Thymus (tissue), 11 donors: ENCODE measurements around the gene NEK7. TPM values are rescaled to one million over a fixed set of nuclear protein-coding genes. Genes with fewer than 3 reads are reported as not detected.

Source experiments
- DNase-seq, 9 donors: peaks; one replicate each; pipeline ENCODE4 v3.0.0-alpha.2; 2013; ENCODE audit warnings: low spot score in 9 of 9, low read depth in 6 of 9, missing footprints in 1 of 9
- H3K27ac ChIP-seq, 2 donors: one replicate each; pipeline ENCODE4 v1.5.1; 2013; ENCODE audit warnings: control low read depth in 1 of 2, low read depth in 1 of 2, low read length in 1 of 2, mild to moderate bottlenecking in 1 of 2, moderate library complexity in 1 of 2
- H3K27me3 ChIP-seq, 2 donors: one replicate each; pipeline ENCODE4 v1.5.1; 2013; ENCODE audit warnings: low read length in 1 of 2; ENCODE audit not compliant: control insufficient read depth in 2 of 2, insufficient read depth in 1 of 2
- H3K36me3 ChIP-seq, 2 donors: one replicate each; pipeline ENCODE4 v1.5.1; 2013; ENCODE audit warnings: low read length in 1 of 2, mild to moderate bottlenecking in 1 of 2, moderate library complexity in 1 of 2; ENCODE audit not compliant: control insufficient read depth in 2 of 2, insufficient read depth in 2 of 2
- H3K4me1 ChIP-seq, 2 donors: one replicate each; pipeline ENCODE4 v1.5.1; 2013; ENCODE audit warnings: low read length in 2 of 2; ENCODE audit not compliant: control insufficient read depth in 2 of 2, insufficient read depth in 2 of 2
- H3K4me3 ChIP-seq, 2 donors: one replicate each; pipeline ENCODE4 v1.5.1; 2013; ENCODE audit warnings: low read length in 2 of 2, control low read depth in 1 of 2, mild to moderate bottlenecking in 1 of 2
- H3K9me3 ChIP-seq, 2 donors: one replicate each; pipeline ENCODE4 v1.5.1; 2013; ENCODE audit warnings: low read length in 1 of 2, mild to moderate bottlenecking in 1 of 2; ENCODE audit not compliant: control insufficient read depth in 2 of 2, insufficient read depth in 1 of 2
- WGBS: extraction: QIAGEN DNeasy Blood & Tissue Kit; methylation state at CpG from one replicate; pipeline ENCODE4 v1.1.7; 2013; 5-methylcytosine and 5-hydroxymethylcytosine counted together
- polyA plus RNA-seq: library from polyadenylated mRNA; stranded (reverse); fragments of 200-250 nt; gene quantifications from one replicate; pipeline ENCODE4 v1.2.3, GENCODE V29; 2013
- total RNA-seq: library from RNA; stranded (reverse); fragments of 120-200 nt; gene quantifications from one replicate; pipeline ENCODE4 v1.2.4, GENCODE V29; 2013
- donor health status: healthy.

Gene NEK7
- total and polyA plus RNA-seq, 2 donors, result 31.4 to 56.8 TPM

- DNase-seq, result no peak
- Histone ChIP-seq H3K36me3 (peaks cover 0 to 8% of the 10 kb centered on the region in 2 donors), H3K27me3 (no peaks in the 10 kb centered on the region), H3K27ac (no peak overlapping the region), H3K4me3 (no peak overlapping the region), H3K4me1 (no peaks in the 10 kb centered on the region), H3K9me3 (no peaks in the 10 kb centered on the region)
These were observed 114.7 kb downstream of the NEK7 start for GRCh38 chr1:198271467-198271866.

- no peaks in the 10 kb centered on the region for H3K27me3 ChIP-seq
- H3K27ac ChIP-seq, result no peak overlapping the region
- no peak for DNase-seq
- H3K9me3 ChIP-seq, result no peaks in the 10 kb centered on the region
- WGBS, result 96% methylated on average over 1 of the region's 1 CpG
- no peak overlapping the region for H3K4me3 ChIP-seq
- peaks cover 0 to 8% of the 10 kb centered on the region in 2 donors for H3K36me3 ChIP-seq
- H3K4me1 ChIP-seq, result no peaks in the 10 kb centered on the region
These were observed 115.7 kb downstream of the NEK7 start for GRCh38 chr1:198272492-198272891.

- no peak overlapping the region for H3K27ac ChIP-seq
- no peaks in the 10 kb centered on the region for H3K9me3 ChIP-seq
- H3K4me3 ChIP-seq, result no peak overlapping the region
- 97% methylated on average over 1 of the region's 1 CpG for WGBS
- H3K36me3 ChIP-seq, result peaks cover 0 to 5% of the 10 kb centered on the region in 2 donors
- H3K27me3 ChIP-seq, result no peaks in the 10 kb centered on the region
- no peak for DNase-seq
- no peaks in the 10 kb centered on the region for H3K4me1 ChIP-seq
These were observed 117.0 kb downstream of the NEK7 start for GRCh38 chr1:198273748-198274295.

- DNase-seq, result no peak
- WGBS, result 65% methylated on average over 1 of the region's 1 CpG
These were observed 118.8 kb downstream of the NEK7 start for GRCh38 chr1:198275597-198275996.

GRCh38 chr1:198276241-198276640 lies 119.4 kb downstream of the NEK7 start:
- Histone ChIP-seq H3K9me3 (no peaks in the 10 kb centered on the region), H3K36me3 (peaks cover 0 to 3% of the 10 kb centered on the region in 2 donors), H3K4me3 (no peak overlapping the region), H3K27me3 (no peaks in the 10 kb centered on the region), H3K4me1 (no peaks in the 10 kb centered on the region), H3K27ac (no peak overlapping the region)
- WGBS, result 99% methylated on average over 1 of the region's 1 CpG
- DNase-seq, result no peak

More at GRCh38 chr1:198275597-198275996, 118.8 kb downstream of the NEK7 start:
- Histone ChIP-seq H3K9me3 (no peaks in the 10 kb centered on the region), H3K4me1 (no peaks in the 10 kb centered on the region), H3K27me3 (no peaks in the 10 kb centered on the region), H3K4me3 (no peak overlapping the region), H3K36me3 (peaks cover 0 to 8% of the 10 kb centered on the region in 2 donors), H3K27ac (no peak overlapping the region)

GRCh38 chr1:198278943-198279342 lies 122.1 kb downstream of the NEK7 start:
- Histone ChIP-seq H3K9me3 (no peaks in the 10 kb centered on the region), H3K36me3 (peaks cover 0 to 6% of the 10 kb centered on the region in 2 donors), H3K27ac (no peak overlapping the region), H3K4me3 (no peak overlapping the region), H3K27me3 (no peaks in the 10 kb centered on the region), H3K4me1 (no peaks in the 10 kb centered on the region)
- 86% methylated on average over 1 of the region's 1 CpG for WGBS
- DNase-seq, result no peak

- no peak overlapping the region for H3K4me3 ChIP-seq
- H3K36me3 ChIP-seq, result peaks cover 0 to 6% of the 10 kb centered on the region in 2 donors
- DNase-seq, result no peak
- no peaks in the 10 kb centered on the region for H3K27me3 ChIP-seq
- H3K4me1 ChIP-seq, result no peaks in the 10 kb centered on the region
- no peak overlapping the region for H3K27ac ChIP-seq
- 98% methylated on average over 2 of the region's 2 CpGs for WGBS
- H3K9me3 ChIP-seq, result no peaks in the 10 kb centered on the region
These were observed 123.3 kb downstream of the NEK7 start for GRCh38 chr1:198280080-198280479.

- Histone ChIP-seq H3K4me3 (no peak overlapping the region), H3K36me3 (peaks cover 0 to 6% of the 10 kb centered on the region in 2 donors), H3K9me3 (no peaks in the 10 kb centered on the region), H3K27ac (no peak overlapping the region), H3K4me1 (no peaks in the 10 kb centered on the region), H3K27me3 (no peaks in the 10 kb centered on the region)
- no peak for DNase-seq
- 98% methylated on average over 1 of the region's 1 CpG for WGBS
These were observed 125.1 kb downstream of the NEK7 start for GRCh38 chr1:198281911-198282310.

- no peaks in the 10 kb centered on the region for H3K27me3 ChIP-seq
- H3K4me3 ChIP-seq, result no peak overlapping the region
- no peaks in the 10 kb centered on the region for H3K9me3 ChIP-seq
- H3K4me1 ChIP-seq, result no peaks in the 10 kb centered on the region
- WGBS, result 85% methylated on average over 6 of the region's 6 CpGs
- H3K36me3 ChIP-seq, result peaks cover 0 to 6% of the 10 kb centered on the region in 2 donors
- no peak for DNase-seq
- no peak overlapping the region for H3K27ac ChIP-seq
These were observed 126.4 kb downstream of the NEK7 start for GRCh38 chr1:198283222-198283621.
